Sigmoid colon (tissue), 7 donors: ENCODE data around the gene SLC39A11. TPM values are rescaled to one million over a fixed set of nuclear protein-coding genes. Genes with fewer than 3 reads are reported as not detected.
A peak's percentile ranks its signal among the peaks of the same experiment; 100 is the strongest.

Experiments used
- DNase-seq: peaks from one replicate; pipeline ENCODE4 v3.0.0-alpha.2; 2019
- H3K27ac ChIP-seq, 4 donors: fragments of 200-600 bp; sonication (generic); one replicate each; pipeline ENCODE4 v1.5.1; 2016 to 2019; ENCODE audit warnings: mild to moderate bottlenecking in 1 of 4
- H3K27me3 ChIP-seq, 3 donors: fragments of 200-600 bp; sonication (generic); one replicate each; pipeline ENCODE4 v1.5.1; 2019; ENCODE audit warnings: mild to moderate bottlenecking in 1 of 3
- H3K36me3 ChIP-seq, 4 donors: fragments of 200-600 bp; sonication (generic); one replicate each; pipeline ENCODE4 v1.5.1; 2016 to 2019
- H3K4me1 ChIP-seq, 4 donors: fragments of 200-600 bp; sonication (generic); one replicate each; pipeline ENCODE4 v1.5.1; 2017 to 2019
- H3K4me3 ChIP-seq, 4 donors: fragments of 200-600 bp; sonication (generic); one replicate each; pipeline ENCODE4 v1.5.1; 2017 to 2019; ENCODE audit warnings: mild to moderate bottlenecking in 2 of 4, moderate library complexity in 1 of 4
- H3K9me3 ChIP-seq, 4 donors: fragments of 200-600 bp in 3 of 4; sonication (generic) in 3 of 4; one replicate each; pipeline versions ENCODE4 v1.5.1 to v1.6.1; 2013 to 2019
- EP300 ChIP-seq, 4 donors: sonication (generic); formaldehyde crosslinking; IDR thresholded peaks; one replicate each; pipeline ENCODE4 v1.6.1; 2017; ENCODE audit warnings: antibody characterized with exemption in 4 of 4
- POLR2A ChIP-seq, 2 donors: fragments of 450-650 bp; IDR thresholded peaks; one replicate each; pipeline ENCODE4 v1.6.1; 2016; ENCODE audit warnings: antibody characterized with exemption in 2 of 2, mild to moderate bottlenecking in 2 of 2, moderate library complexity in 2 of 2
- POLR2AphosphoS5 ChIP-seq, 4 donors: sonication (generic); formaldehyde crosslinking; IDR thresholded peaks; one replicate each; pipeline ENCODE4 v1.6.1; 2017; ENCODE audit warnings: antibody characterized with exemption in 4 of 4
- WGBS, 2 donors: extraction: QIAGEN DNeasy Blood & Tissue Kit; methylation state at CpG; one replicate each; pipeline ENCODE4 v1.1.7; 2013; 5-methylcytosine and 5-hydroxymethylcytosine counted together
- intact Hi-C: fragments of 100-400 bp; cut with DNase I; formaldehyde crosslinking; loops from one replicate; pipeline ENCODE4 v1.15.1; 2023
- polyA plus RNA-seq, 3 donors: library from polyadenylated mRNA; stranded (reverse); fragments of 200-250 nt; gene quantifications; one replicate each; pipeline ENCODE4 v1.2.3, GENCODE V29; 2013
- total RNA-seq, 4 donors: library from RNA; depleted of rRNA; stranded (reverse); fragments of >200 nt; gene quantifications; one replicate each; pipeline ENCODE4 v1.1.0, GENCODE V29; 2016
- TF ChIP-seq, protein P1 (sequence below), 4 experiments: fragments of 450-650 bp in 3 of 4; fragments of 200-600 bp in 1 of 4; IDR thresholded peaks; one replicate each; pipeline ENCODE4 v1.5.1; 2016 to 2019; ENCODE audit warnings: antibody characterized with exemption in 4 of 4, mild to moderate bottlenecking in 3 of 4, moderate library complexity in 2 of 4
- donor health status: healthy with polysubstance abuse.
- donor health status: Bipolar disorder and iron deficiency.
- donor health status: healthy.

SLC39A11 gene
- total and polyA plus RNA-seq, 7 donors: 7.6 to 16.4 (median 8.4) TPM

DNA sequence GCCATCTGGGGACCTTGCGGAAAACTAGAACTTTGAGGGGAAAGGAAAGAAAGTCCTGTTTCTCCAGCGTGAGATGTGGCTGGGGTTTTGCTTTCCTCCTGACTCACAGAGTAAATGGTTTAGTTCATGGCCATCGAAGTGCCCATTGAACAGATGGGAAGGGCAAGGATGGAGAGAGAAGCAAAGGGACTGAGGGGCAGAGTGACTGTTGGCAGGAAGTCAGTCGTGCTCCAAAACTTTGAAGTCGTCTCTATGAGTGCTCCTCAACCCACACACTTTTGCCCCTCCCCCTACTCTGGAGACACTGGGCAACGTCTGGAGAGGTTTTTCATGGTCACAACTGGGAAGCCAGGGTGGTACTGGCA, 476.9 kb downstream of the SLC39A11 start:
- Histone ChIP-seq H3K4me1 (no peaks in the 10 kb centered on the region), H3K27me3 (peaks cover 0 to 34% (median 5%) of the 10 kb centered on the region in 3 donors), H3K4me3 (no peak overlapping the region), H3K27ac (peak overlapping the region in 2 of 4 donors; percentile 40 to 50), H3K36me3 (no peaks in the 10 kb centered on the region), H3K9me3 (no peaks in the 10 kb centered on the region)
- 6 to 44% methylated on average over 6 of the region's 6 CpGs for WGBS, 2 donors
- DNase-seq: no peak
- intact Hi-C loops: no loop called here
- no peak for TF ChIP-seq POLR2A (IDR thresholded peaks at IDR 0.05)
- TF ChIP-seq POLR2AphosphoS5 (IDR thresholded peaks at IDR 0.05): no peak
- TF ChIP-seq, protein P1, sequence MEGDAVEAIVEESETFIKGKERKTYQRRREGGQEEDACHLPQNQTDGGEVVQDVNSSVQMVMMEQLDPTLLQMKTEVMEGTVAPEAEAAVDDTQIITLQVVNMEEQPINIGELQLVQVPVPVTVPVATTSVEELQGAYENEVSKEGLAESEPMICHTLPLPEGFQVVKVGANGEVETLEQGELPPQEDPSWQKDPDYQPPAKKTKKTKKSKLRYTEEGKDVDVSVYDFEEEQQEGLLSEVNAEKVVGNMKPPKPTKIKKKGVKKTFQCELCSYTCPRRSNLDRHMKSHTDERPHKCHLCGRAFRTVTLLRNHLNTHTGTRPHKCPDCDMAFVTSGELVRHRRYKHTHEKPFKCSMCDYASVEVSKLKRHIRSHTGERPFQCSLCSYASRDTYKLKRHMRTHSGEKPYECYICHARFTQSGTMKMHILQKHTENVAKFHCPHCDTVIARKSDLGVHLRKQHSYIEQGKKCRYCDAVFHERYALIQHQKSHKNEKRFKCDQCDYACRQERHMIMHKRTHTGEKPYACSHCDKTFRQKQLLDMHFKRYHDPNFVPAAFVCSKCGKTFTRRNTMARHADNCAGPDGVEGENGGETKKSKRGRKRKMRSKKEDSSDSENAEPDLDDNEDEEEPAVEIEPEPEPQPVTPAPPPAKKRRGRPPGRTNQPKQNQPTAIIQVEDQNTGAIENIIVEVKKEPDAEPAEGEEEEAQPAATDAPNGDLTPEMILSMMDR (IDR thresholded peaks at IDR 0.05): no peak

DNA sequence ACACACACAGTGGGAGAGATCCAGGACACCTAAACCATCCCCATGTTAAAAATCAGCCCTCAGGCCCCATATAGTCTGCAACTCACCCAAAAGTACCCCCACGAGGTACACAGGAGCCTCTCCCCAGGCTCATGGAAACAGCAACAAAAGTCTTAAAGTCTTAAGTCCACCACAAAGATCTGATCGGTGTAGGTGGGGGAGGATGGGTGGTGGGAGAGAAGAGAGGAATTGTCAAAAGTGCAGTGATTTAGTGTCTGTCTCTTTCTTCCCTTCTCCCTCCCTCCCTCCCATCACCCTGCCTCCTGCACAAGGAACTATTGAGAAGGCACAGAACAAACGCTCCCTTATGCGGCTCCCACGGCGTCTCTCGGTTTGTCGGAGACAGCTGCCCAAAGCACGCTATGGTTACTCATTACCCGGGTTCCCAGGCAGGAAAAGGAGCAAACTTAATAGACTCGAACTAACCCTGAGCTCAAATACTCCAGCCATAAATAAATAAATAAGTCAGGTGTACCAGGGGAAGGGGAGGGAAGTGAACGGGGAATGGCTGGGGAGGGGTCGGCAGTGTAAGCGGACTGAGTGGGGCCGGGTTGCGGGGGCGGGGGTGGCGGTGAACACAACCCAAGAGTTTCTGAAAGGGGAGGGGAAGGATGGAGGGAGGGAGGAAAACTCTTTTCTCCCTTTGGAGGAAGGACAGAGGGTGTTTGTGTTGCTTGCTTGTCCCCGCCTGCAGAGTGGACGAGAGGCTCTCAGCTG, 477.4 kb downstream of the SLC39A11 start:
- Histone ChIP-seq H3K9me3 (no peaks in the 10 kb centered on the region), H3K27ac (peak overlapping the region in 3 of 4 donors; percentile 23 to 61 (median 57)), H3K36me3 (no peaks in the 10 kb centered on the region), H3K4me1 (no peaks in the 10 kb centered on the region), H3K27me3 (peaks cover 0 to 34% (median 5%) of the 10 kb centered on the region in 3 donors), H3K4me3 (no peak overlapping the region)
- intact Hi-C loops: no loop called here
- TF ChIP-seq, protein P1 (IDR thresholded peaks at IDR 0.05): no peak
- no peak for TF ChIP-seq POLR2AphosphoS5 (IDR thresholded peaks at IDR 0.05)
- no peak for TF ChIP-seq POLR2A (IDR thresholded peaks at IDR 0.05)
- TF ChIP-seq EP300 (IDR thresholded peaks at IDR 0.05): no peak
- WGBS, 2 donors: 5 to 23% methylated on average over 20 of the region's 20 CpGs
- DNase-seq: no peak

DNA sequence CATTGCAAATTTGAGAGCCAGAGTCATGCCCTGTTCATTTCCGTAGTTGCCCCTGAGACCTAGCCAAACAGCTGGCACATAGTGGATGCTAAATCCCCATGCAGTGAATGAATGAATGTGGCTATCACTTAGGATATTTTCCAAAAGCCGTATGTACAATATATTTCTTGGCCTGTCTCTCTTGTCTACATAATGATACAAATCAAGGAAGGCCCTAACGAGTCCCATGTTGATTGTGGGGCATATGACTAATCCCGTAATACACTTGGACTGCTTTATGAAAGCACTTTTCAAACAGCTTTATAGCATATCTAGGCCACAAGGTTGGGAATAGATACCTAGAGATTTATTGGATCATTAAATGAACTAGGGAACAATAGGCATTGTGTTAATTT, 478.0 kb downstream of the SLC39A11 start:
- no peak for TF ChIP-seq POLR2AphosphoS5 (IDR thresholded peaks at IDR 0.05)
- no peak for TF ChIP-seq POLR2A (IDR thresholded peaks at IDR 0.05)
- no peak for TF ChIP-seq EP300 (IDR thresholded peaks at IDR 0.05)
- WGBS, 2 donors: 15 to 59% methylated on average over 4 of the region's 4 CpGs
- H3K36me3 ChIP-seq: no peaks in the 10 kb centered on the region
- H3K4me3 ChIP-seq: no peak overlapping the region
- H3K27me3 ChIP-seq: peaks cover 0 to 34% (median 5%) of the 10 kb centered on the region in 3 donors
- no peaks in the 10 kb centered on the region for H3K4me1 ChIP-seq
- H3K9me3 ChIP-seq: no peaks in the 10 kb centered on the region
- peak overlapping the region in 3 of 4 donors; percentile 23 to 61 (median 57) for H3K27ac ChIP-seq
- no peak for DNase-seq
- intact Hi-C loops: no loop called here

DNA sequence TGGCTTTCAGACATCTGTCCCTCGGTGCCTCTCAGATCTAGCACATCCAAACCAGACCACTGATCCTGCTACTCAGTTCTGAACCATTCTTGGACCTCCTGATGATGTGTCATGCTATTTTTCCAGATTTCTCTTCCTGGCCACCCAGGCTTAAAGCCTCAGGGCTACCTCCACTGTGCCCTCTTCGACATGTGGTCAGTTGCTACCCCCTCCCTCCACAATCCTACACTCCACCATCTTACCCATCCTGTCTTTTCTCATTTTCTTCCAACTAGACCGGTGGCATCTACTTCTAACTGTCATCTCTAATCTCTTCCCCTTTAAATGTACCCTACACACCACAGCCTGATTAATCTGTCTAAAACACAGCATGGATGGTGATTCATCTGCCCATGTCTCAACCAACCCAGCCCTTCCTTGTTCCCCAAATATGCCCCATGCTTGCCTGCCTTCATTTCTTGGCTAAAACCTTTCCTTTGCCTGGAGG, 478.6 kb downstream of the SLC39A11 start:
- peak overlapping the region in 1 of 4 donors; percentile 22 for H3K27ac ChIP-seq
- WGBS, 2 donors: 72 to 76% methylated on average over 3 of the region's 3 CpGs
- intact Hi-C loops: no loop called here

DNA sequence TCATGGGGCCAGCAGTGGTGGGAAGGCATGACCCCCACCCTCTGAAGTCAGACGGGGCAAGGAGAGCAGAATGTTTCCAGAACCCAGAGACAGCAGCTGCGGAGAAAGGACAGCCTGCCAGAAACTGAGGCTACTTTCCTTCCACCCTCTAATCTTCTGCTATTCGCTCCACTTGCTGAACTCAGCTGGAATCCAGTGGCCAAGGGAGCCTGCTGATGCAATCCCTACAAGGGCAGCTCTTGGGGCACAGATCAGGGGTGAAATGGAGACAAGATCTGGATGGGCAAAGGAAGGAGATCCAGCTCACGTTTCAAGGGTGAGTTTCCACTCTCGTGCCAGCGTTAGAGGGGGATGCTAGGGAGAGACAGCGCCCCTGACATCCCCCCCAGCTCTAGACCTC, 479.1 kb downstream of the SLC39A11 start:
- peak overlapping the region in 1 of 4 donors; percentile 22 for H3K27ac ChIP-seq

More for the DNA sequence above, 478.6 kb downstream of the SLC39A11 start:
- no peaks in the 10 kb centered on the region for H3K9me3 ChIP-seq
- no peak overlapping the region for H3K4me3 ChIP-seq
- peaks cover 0 to 33% (median 5%) of the 10 kb centered on the region in 3 donors for H3K27me3 ChIP-seq
- TF ChIP-seq EP300 (IDR thresholded peaks at IDR 0.05): no peak
- TF ChIP-seq, protein P1 (IDR thresholded peaks at IDR 0.05): no peak
- TF ChIP-seq POLR2AphosphoS5 (IDR thresholded peaks at IDR 0.05): no peak
- no peak for TF ChIP-seq POLR2A (IDR thresholded peaks at IDR 0.05)
- no peak for DNase-seq
- H3K4me1 ChIP-seq: no peaks in the 10 kb centered on the region
- H3K36me3 ChIP-seq: no peaks in the 10 kb centered on the region

More for the DNA sequence above, 479.1 kb downstream of the SLC39A11 start:
- H3K9me3 ChIP-seq: peaks cover 0 to 2% (median 0%) of the 10 kb centered on the region in 4 donors
- H3K36me3 ChIP-seq: no peaks in the 10 kb centered on the region
- peaks cover 0 to 28% (median 5%) of the 10 kb centered on the region in 3 donors for H3K27me3 ChIP-seq
- no peak overlapping the region for H3K4me3 ChIP-seq
- no peaks in the 10 kb centered on the region for H3K4me1 ChIP-seq
- intact Hi-C loops: no loop called here
- no peak for TF ChIP-seq POLR2AphosphoS5 (IDR thresholded peaks at IDR 0.05)
- TF ChIP-seq POLR2A (IDR thresholded peaks at IDR 0.05): no peak
- TF ChIP-seq EP300 (IDR thresholded peaks at IDR 0.05): no peak
- TF ChIP-seq, protein P1 (IDR thresholded peaks at IDR 0.05): no peak
- no peak for DNase-seq
- WGBS, 2 donors: 73 to 83% methylated on average over 7 of the region's 7 CpGs
